ENCODE results near the gene CDT1.

The CDT1 gene

DNA sequence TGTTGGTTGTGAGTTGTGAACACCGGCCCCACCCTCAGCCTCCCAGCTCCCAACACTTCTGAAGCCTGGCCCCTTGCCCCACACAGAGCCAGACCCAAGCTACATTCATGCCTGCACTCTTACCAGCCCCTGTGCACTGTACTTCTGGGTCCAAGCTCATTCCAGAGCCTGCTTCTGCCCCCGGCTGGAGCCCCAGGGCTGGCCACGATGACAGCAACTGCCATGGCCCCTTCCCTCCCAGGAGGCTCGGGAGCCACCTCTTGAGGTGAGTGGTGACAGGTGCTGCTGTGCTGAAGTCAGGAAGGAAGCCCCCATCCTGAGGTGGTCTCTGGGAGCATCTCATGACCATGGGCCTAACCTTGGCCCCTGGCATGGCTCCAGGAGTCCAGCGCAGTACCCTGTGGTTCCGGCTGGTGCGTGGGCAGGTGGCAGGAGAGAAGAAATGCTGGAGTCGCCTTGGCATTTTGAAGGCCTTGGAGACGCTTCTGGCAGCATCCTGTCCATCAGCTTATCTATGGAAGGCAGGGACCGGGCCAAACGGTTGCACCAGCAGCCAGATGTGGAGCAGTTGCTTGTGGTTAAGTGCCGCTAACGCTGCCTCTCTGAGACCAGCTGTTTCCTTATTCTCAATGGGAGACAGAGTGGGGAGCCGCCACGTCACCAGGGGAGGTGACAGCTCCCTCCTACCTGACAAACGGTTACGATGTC, 3.9 kb upstream of the CDT1 start:
- no peak overlapping the region for H3K4me3 ChIP-seq (ENCODE audit: low read depth, low read length)
- TF ChIP-seq CTCF (IDR thresholded peaks at IDR 0.05; ENCODE audit: borderline replicate concordance, insufficient read depth, low read depth, low read length) = no peak

DNA sequence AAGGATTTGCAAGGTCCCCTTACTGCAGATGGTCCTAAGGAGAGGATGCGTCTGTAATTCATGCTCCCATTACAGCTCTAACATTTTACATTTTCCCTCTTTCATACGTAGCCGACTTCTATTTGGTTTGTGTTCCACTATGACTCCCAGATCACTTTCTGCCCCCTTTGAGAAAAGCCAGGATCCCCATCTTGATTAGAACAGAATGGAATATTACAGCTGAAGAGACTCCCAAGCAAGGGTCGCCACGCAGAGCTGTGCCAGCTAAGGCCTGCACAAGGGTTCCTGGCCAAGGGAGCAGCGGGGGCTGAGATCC, 3.4 kb upstream of the CDT1 start:
- no peak overlapping the region for H3K4me3 ChIP-seq (ENCODE audit: low read depth, low read length)
- no peak for TF ChIP-seq CTCF (IDR thresholded peaks at IDR 0.05; ENCODE audit: borderline replicate concordance, insufficient read depth, low read depth, low read length)

DNA sequence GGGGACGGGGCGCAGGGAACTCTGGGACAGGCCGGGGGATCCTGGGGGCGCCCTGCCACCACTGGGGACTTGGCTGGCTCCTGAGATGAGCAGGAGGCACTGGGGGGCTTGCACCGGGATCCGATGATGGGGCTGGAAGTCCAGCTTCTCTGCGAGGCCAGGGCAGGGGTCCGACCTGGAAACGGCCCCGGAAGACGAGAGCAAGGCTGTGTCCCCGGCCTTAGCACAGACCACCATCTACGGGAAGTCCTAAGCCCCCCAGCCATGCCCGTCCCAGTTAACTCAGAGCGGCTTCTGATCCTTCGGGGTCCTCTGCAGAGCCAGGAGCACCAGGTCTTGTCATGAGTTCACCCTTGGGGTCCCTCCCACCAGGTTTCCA, 573 bp downstream of the CDT1 start:
- H3K4me3 ChIP-seq (ENCODE audit: low read depth, low read length) = peak overlapping the region; percentile 86
- no peak for TF ChIP-seq CTCF (IDR thresholded peaks at IDR 0.05; ENCODE audit: borderline replicate concordance, insufficient read depth, low read depth, low read length)

DNA sequence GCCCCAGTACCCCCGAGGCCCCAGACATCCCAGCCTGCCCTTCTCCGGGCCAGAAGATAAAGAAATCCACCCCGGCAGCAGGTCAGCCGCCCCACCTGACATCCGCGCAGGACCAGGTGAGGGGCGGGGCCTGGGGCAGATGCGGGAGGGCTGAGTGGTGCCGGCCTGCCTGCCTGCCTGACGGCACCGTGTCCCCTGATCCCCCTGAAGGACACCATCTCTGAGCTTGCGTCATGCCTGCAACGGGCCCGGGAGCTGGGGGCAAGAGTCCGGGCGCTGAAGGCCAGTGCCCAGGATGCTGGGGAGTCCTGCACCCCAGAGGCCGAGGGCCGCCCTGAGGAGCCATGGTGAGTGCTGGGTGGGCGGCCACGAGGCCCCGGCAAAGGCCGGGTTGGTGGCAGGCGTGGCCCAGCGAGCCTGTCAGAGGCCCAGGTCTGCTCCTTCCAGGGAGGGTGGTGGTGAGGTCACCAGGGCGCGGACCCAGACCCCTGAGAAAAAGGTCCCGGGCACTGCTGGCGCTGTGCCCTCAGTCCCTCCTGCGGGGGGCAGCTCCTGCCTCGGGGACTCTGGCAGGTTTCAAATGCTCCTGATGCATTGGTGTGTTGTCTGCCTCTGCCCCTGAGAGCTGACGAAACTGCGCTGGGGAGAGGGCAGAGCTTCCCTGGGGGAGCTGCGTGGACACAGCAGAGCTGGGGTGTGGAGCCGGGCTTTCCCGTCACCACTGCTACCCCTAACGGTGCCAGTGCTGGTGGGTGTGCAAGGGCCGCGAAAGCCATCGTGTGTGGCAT, 1.2 kb downstream of the CDT1 start:
- no peak for TF ChIP-seq CTCF (IDR thresholded peaks at IDR 0.05; ENCODE audit: borderline replicate concordance, insufficient read depth, low read depth, low read length)
- H3K4me3 ChIP-seq (ENCODE audit: low read depth, low read length) = peak overlapping the region; percentile 86

- peak overlapping the region; percentile 86 for H3K4me3 ChIP-seq (ENCODE audit: low read depth, low read length)
- no peak for TF ChIP-seq CTCF (IDR thresholded peaks at IDR 0.05; ENCODE audit: borderline replicate concordance, insufficient read depth, low read depth, low read length)
Observed at GRCh38 chr16:88805340-88805715, 1.7 kb downstream of the CDT1 start.

GRCh38 chr16:88805887-88806393, 2.4 kb downstream of the CDT1 start:
- no peak overlapping the region for H3K4me3 ChIP-seq (ENCODE audit: low read depth, low read length)
- TF ChIP-seq CTCF (IDR thresholded peaks at IDR 0.05; ENCODE audit: borderline replicate concordance, insufficient read depth, low read depth, low read length) = no peak
